HL-60/S4 treated with retinoic acid at 250 ng/mL for 4 days and 3 days (cell line): Measurements from ENCODE around the gene UBALD1.

Experiments
- in situ Hi-C: fragments of 300-500 bp; cut with MboI; formaldehyde crosslinking; loops from 2 replicates; pipeline ENCODE4 v1.7.0; 2022; ENCODE audit warnings: low sequenced_read_pairs

Gene UBALD1

GRCh38 chr16:4616047-4616811, 1.5 kb upstream of the UBALD1 start:
- in situ Hi-C loops = no loop called here

GRCh38 chr16:4615384-4616046, 827 bp upstream of the UBALD1 start:
- in situ Hi-C loops = no loop called here

- in situ Hi-C loops = no loop called here
These were observed 785 bp downstream of the UBALD1 start for GRCh38 chr16:4613636-4614570.

GRCh38 chr16:4612977-4613635, 1.6 kb downstream of the UBALD1 start:
- in situ Hi-C loops = no loop called here

GRCh38 chr16:4612474-4612931, 2.2 kb downstream of the UBALD1 start:
- in situ Hi-C loops = no loop called here

- in situ Hi-C loops = no loop called here
These were observed 3.2 kb downstream of the UBALD1 start for GRCh38 chr16:4611337-4612021.

GRCh38 chr16:4610011-4611005, 4.4 kb downstream of the UBALD1 start:
- in situ Hi-C loops = no loop called here

- in situ Hi-C loops = no loop called here
These were observed 5.3 kb downstream of the UBALD1 start for GRCh38 chr16:4609200-4610010.

- in situ Hi-C loops = no loop called here
These were observed 6.0 kb downstream of the UBALD1 start for GRCh38 chr16:4608704-4608980.

GRCh38 chr16:4607841-4608703, 6.6 kb downstream of the UBALD1 start:
- in situ Hi-C loops = no loop called here

GRCh38 chr16:4606354-4606753, 8.3 kb downstream of the UBALD1 start:
- in situ Hi-C loops = no loop called here

- in situ Hi-C loops = no loop called here
These were observed 10.3 kb downstream of the UBALD1 start for GRCh38 chr16:4604401-4604800.

GRCh38 chr16:4603624-4604170, 11.0 kb downstream of the UBALD1 start:
- in situ Hi-C loops = no loop called here

GRCh38 chr16:4602331-4602730, 12.4 kb downstream of the UBALD1 start:
- in situ Hi-C loops = no loop called here

- in situ Hi-C loops = no loop called here
These were observed 12.9 kb downstream of the UBALD1 start for GRCh38 chr16:4601864-4602186.

GRCh38 chr16:4601036-4601863, 13.4 kb downstream of the UBALD1 start:
- in situ Hi-C loops = no loop called here
